GM19372 (cell line): ENCODE measurements around the gene PROM2.
"Not testable (repeated sequence)": the region's sequence is repeated elsewhere in the genome, so short reads cannot be mapped to it uniquely, and the experiment has no call there.

Source experiments
- ATAC-seq: cut with Tn5 transposase; IDR thresholded peaks from one replicate; pipeline ENCODE4 v1.9.1; 2021; ENCODE audit warnings: mild to moderate bottlenecking, low read depth, moderate library complexity; ENCODE audit not compliant: unreplicated experiment

PROM2 gene

DNA sequence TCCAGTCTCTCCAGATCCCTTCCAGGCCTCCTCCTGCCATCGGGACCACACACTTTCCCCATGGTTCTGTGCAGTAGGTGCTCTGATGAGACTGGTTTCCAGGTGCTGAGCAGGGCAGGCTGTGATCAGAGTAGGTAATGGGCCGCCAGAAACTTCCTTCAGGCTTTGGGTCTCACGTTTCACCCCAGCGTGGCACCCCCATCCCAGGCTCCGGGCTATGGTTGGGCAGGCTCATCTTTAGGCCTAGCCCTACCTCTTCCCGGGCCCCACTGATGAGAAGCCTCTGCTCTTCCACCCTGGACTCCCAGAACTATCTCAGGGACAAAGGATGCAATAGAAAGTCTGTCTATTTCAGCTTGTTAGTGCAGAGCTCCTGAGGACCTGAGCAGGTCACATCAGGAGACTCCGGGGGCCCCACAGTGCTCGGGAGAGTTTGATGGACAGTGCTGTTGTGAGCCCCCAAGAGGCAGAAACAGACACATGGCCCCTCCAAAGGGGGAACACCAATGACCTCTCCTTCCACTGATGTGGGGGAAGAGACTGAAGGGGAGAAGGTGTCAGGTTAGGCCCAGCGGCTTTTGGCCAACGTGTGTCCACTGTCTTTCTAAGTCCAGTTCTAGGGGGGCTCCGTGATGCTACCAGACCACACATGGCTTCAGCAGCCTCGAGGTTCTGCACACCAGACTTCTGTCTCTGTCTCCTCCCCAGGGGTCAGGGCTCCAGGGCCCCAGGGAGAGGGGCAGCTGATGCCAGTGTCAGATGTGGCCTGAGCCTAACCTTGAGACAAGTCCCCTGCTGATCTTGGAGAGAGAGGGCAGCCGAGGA, 5.8 kb upstream of the PROM2 start:
- ATAC-seq: no peak

GRCh38 chr2:95269036-95269680, 5.1 kb upstream of the PROM2 start:
- no peak for ATAC-seq

DNA sequence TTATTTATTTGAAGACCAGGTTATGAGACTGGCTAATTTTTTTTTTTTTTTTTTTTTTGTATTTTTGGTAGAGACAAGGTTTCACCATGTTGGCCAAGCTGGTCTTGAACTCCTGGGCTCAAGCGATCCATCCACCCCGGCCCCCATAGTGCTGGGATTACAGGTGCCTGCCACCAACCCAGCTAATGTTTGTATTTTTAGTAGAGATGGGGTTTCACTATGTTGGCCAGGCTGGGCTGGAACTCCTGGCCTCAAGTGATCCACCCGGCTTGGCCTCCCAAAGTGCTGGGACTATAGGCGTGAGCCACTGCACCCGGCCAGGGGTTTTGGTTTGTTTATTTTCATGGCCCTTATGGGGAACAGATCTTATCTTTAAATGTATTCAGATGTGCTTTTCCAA, 4.5 kb upstream of the PROM2 start:
- not testable (repeated sequence) for ATAC-seq

DNA sequence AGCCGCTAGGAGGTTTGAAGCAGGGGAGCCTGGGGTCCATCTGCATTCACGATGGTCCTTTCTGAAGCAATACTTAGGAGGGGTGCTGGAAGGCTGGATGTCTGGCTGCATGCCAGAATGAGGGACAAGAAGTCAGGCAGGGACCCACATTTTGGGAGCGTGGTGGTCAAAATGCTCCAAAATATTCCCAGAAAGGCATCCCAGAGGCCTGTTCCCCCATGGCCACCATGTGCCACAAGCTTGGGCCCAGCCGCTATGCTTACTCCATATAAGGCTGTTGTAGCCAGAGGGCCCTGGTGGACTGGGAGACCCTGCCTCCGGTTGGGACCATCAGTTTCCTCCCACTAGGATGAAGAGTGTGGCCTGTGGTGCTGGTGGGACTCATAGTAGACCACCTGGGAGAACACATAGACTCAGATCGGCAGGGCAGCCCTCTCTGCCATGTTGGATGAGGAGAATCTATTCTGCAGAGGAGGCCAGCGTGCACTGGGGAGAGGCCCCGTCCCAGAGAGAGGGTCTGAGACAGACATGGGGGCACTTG, 3.6 kb upstream of the PROM2 start:
- ATAC-seq: no peak

DNA sequence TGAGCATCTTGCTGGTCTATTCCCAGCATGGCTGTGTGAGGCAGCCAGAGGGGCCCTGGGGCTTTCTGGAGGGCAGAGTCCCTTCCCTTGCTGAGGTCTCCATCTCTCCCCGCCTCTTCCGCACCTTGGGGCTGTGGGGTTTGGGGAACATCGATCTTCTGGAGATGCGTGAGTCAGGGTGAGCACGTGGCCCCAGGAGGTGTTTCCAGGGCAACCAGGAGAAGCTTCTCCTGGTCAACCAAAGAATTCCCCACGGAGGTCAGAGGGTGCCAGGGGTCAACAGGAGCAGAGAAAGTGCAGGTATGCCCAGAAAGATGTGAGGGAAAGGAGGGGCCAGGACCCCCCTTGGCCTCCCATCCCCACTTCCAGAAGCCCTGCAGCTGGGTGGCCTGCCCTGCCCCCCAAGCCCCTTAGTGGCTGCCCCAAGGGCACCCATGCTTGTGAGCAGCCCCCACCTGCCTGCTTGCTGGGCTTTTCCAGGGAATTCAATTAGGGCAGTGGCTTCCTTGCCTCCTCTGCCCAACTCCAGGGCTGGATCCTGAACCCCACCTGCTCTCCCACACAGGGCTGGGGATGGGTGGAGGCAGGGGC, 2.8 kb upstream of the PROM2 start:
- ATAC-seq: no peak

GRCh38 chr2:95272299-95272751, 1.9 kb upstream of the PROM2 start:
- no peak for ATAC-seq

- no peak for ATAC-seq
These were observed 1.5 kb upstream of the PROM2 start for GRCh38 chr2:95272781-95273180.

DNA sequence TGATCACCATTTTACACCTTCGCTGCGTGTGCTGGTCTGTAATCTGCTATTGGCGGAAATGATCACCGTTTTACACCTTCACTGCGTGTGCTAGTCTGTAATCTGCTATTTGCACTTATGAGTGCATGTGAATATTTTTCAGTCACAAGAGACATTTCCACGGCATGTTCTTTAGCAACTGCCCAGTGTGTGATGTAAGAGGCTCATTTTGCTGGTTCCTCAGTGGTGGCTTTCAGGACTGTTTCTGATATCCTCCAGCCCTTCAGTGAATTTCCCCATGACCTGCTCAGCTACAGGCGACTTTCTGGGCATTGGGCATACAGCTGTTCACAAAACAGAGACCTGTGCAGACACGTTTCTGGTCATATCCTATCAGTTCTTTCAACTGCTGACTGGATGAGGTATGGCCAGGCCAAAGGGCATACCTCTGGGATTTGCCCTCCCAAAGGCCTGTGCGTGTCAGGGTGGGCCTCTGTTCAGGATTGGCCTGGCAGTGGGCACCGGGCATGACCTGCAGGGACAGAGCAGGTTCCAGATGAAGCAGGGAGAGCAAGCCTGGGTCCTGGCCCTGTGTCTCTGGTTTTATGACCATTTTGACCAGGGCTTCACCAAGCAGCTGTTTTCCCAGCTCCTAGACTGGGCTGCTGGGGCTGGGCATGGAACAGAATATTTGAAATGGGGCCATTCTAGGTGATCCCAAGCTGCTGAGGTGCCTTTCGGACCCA, 521 bp upstream of the PROM2 start:
- ATAC-seq: no peak

DNA sequence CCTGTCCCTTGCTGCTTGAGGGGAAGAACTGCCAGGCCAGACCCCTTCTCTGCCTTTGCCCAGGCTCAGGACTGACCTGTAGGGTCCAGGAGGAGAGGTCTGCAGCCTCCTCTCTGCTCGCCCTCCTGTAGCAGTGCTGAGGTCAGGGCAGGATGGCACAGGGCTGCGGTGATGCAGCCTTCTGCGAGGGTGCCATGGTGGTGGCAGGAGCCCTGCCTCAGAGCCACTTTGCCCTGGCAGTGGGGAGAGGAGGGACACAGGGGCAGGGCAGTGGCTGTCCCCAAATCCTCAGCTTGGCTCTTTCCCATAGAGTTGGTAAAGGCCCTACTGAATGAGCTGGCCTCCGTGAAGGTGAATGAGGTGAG, 884 bp downstream of the PROM2 start:
- no peak for ATAC-seq

DNA sequence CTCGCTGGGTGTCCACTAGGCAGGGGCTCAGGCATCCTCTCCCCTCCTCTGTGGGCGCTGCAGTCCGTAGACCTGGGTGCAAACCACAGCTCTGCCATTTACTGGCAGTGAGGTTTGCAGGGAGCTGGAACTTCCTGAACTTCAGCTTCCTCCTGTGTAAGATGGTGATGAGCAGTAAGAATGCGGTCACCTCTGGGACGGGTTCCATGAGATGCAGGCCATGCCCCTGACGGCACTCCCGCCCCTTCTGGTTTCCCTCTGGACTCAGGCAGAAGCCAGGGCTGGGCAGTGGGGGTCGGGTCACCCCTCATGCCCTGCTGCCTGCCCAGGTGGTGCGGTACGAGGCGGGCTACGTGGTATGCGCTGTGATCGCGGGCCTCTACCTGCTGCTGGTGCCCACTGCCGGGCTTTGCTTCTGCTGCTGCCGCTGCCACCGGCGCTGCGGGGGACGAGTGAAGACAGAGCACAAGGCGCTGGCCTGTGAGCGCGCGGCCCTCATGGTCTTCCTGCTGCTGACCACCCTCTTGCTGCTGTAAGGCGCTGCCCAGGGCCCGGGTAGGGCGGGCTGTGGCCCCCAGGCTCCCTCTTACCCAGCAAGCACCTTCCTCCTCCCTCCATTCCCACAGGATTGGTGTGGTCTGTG, 1.5 kb downstream of the PROM2 start:
- no peak for ATAC-seq

GRCh38 chr2:95276244-95276887, 2.1 kb downstream of the PROM2 start:
- no peak for ATAC-seq

- no peak for ATAC-seq
These were observed 2.6 kb downstream of the PROM2 start for GRCh38 chr2:95276888-95277245.

- ATAC-seq: no peak
These were observed 3.1 kb downstream of the PROM2 start for GRCh38 chr2:95277246-95277906.

- no peak for ATAC-seq
These were observed 3.8 kb downstream of the PROM2 start for GRCh38 chr2:95278051-95278471.

DNA sequence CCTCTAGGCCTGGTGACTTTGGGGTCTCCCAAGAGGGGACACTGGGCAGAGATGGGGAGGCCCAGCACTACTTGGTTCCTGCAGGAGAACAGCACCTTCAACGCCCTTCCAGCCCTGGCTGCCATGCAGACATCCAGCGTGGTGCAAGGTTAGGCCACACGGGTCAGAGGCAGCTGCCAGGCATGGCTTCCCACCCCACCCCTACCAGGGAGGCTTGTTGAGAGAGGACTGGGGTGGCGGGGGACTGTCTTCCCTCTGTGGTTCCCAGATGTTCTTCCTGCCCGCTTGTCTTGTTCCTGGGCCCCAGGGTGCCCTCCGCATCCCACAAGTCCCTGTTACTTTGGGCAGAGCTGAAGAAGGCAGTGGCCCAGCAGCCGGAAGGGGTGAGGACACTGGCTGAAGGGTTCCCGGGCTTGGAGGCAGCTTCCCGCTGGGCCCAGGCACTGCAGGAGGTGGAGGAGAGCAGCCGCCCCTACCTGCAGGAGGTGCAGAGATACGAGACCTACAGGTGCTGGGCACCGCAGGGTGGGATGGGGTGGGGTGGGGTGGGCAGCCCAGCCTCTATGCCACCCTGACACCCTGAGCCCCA, 4.5 kb downstream of the PROM2 start:
- no peak for ATAC-seq

- no peak for ATAC-seq
These were observed 5.3 kb downstream of the PROM2 start for GRCh38 chr2:95279435-95280035.

- ATAC-seq: no peak
These were observed 6.8 kb downstream of the PROM2 start for GRCh38 chr2:95281071-95281470.

- ATAC-seq: no peak
These were observed 7.5 kb downstream of the PROM2 start for GRCh38 chr2:95281786-95282185.

DNA sequence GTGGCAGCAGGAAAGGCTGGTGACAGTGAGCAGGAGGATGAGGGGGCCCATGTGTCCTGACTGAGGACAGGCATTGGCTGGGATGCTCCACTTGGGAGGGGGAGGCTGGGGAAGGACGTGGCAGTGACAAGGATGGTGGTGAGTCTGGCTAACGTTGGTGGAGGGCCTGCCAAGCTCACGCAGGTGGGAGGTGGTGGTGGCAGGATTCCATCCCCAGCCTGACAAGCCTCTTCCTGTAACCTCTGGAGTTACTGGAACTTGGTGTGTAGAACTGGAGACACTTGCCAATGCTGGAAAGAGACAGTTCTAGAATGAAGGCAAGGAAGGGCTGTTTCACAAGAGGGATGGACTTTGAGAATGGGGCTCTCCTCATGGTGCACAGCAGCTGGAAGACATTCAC, 8.2 kb downstream of the PROM2 start:
- ATAC-seq: no peak
